Measurements from ENCODE around the gene AKNAD1.

Gene AKNAD1

GRCh38 chr1:108780937-108781574 lies 75.8 kb downstream of the AKNAD1 start:
- Histone ChIP-seq H3K36me3 (ENCODE audit: insufficient read depth, low read length) (peaks cover 79% of the 10 kb centered on the region), H4K20me1 (ENCODE audit: insufficient read depth, low read length, poor library complexity, severe bottlenecking) (no peaks in the 10 kb centered on the region), H2AFZ (ENCODE audit: low read length) (no peak overlapping the region), H3K4me3 (ENCODE audit: low read length, poor library complexity, severe bottlenecking) (no peak overlapping the region), H3F3A (ENCODE audit: low read depth) (no peaks in the 10 kb centered on the region), H3K79me2 (ENCODE audit: insufficient read depth, low read length) (no peaks in the 10 kb centered on the region), H3K9ac (ENCODE audit: low read depth, low read length, poor library complexity, severe bottlenecking) (no peak overlapping the region), H3K9me3 (ENCODE audit: insufficient read depth, low read depth, low read length) (peaks cover 15% of the 10 kb centered on the region; the same call in 1 of the 2 replicates), H3K4me1 (ENCODE audit: insufficient read depth, low read length, poor library complexity, severe bottlenecking) (no peaks in the 10 kb centered on the region), H3K27me3 (ENCODE audit: insufficient read depth, low read length, poor library complexity, severe bottlenecking) (no peaks in the 10 kb centered on the region), H3K4me2 (ENCODE audit: low read depth, low read length, poor library complexity, severe bottlenecking) (no peak overlapping the region), H3K9me2 (replicated peaks; ENCODE audit: low read depth, low read length) (no peaks in the 10 kb centered on the region)
- TF ChIP-seq, protein P1, sequence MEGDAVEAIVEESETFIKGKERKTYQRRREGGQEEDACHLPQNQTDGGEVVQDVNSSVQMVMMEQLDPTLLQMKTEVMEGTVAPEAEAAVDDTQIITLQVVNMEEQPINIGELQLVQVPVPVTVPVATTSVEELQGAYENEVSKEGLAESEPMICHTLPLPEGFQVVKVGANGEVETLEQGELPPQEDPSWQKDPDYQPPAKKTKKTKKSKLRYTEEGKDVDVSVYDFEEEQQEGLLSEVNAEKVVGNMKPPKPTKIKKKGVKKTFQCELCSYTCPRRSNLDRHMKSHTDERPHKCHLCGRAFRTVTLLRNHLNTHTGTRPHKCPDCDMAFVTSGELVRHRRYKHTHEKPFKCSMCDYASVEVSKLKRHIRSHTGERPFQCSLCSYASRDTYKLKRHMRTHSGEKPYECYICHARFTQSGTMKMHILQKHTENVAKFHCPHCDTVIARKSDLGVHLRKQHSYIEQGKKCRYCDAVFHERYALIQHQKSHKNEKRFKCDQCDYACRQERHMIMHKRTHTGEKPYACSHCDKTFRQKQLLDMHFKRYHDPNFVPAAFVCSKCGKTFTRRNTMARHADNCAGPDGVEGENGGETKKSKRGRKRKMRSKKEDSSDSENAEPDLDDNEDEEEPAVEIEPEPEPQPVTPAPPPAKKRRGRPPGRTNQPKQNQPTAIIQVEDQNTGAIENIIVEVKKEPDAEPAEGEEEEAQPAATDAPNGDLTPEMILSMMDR (conservative IDR thresholded peaks at IDR 0.05; ENCODE audit: low read length), result no peak
- no peak for TF ChIP-seq EZH2phosphoT487 (IDR thresholded peaks at IDR 0.05; ENCODE audit: borderline replicate concordance)

DNA sequence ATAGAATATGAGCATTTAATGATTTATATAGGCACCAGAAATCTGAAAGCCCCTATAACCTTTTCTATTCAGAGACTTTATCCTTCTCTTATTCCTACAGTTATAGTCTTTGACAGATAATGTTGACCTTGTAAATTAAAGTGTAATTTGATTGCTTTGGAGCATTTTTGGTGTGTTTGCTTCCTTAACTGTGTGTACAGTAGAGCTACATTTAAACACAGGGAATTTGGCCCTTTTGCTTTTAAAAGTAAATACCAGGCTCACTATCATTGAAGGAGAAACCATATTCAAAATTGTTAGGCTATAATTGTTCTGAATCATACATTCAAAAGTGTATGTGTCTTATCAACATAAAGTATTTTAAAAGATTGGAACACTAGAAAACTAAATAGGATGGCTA lies 77.4 kb downstream of the AKNAD1 start:
- H3F3A ChIP-seq (ENCODE audit: low read depth), result no peaks in the 10 kb centered on the region
- no peak overlapping the region for H3K4me2 ChIP-seq (ENCODE audit: low read depth, low read length, poor library complexity, severe bottlenecking)
- H3K4me1 ChIP-seq (ENCODE audit: insufficient read depth, low read length, poor library complexity, severe bottlenecking), result no peaks in the 10 kb centered on the region
- no peaks in the 10 kb centered on the region for H3K9me3 ChIP-seq (ENCODE audit: insufficient read depth, low read depth, low read length)
- H3K27me3 ChIP-seq (ENCODE audit: insufficient read depth, low read length, poor library complexity, severe bottlenecking), result no peaks in the 10 kb centered on the region
- H3K36me3 ChIP-seq (ENCODE audit: insufficient read depth, low read length), result peaks cover 77% of the 10 kb centered on the region
- no peaks in the 10 kb centered on the region for H4K20me1 ChIP-seq (ENCODE audit: insufficient read depth, low read length, poor library complexity, severe bottlenecking)
- H3K9me2 ChIP-seq (replicated peaks; ENCODE audit: low read depth, low read length), result no peaks in the 10 kb centered on the region
- H2AFZ ChIP-seq (ENCODE audit: low read length), result no peak overlapping the region
- no peak overlapping the region for H3K4me3 ChIP-seq (ENCODE audit: low read length, poor library complexity, severe bottlenecking)
- H3K79me2 ChIP-seq (ENCODE audit: insufficient read depth, low read length), result no peaks in the 10 kb centered on the region
- no peak for TF ChIP-seq EZH2phosphoT487 (IDR thresholded peaks at IDR 0.05; ENCODE audit: borderline replicate concordance)
- TF ChIP-seq, protein P1 (conservative IDR thresholded peaks at IDR 0.05; ENCODE audit: low read length), result no peak
- no peak overlapping the region for H3K9ac ChIP-seq (ENCODE audit: low read depth, low read length, poor library complexity, severe bottlenecking)

- no peak for TF ChIP-seq EZH2phosphoT487 (IDR thresholded peaks at IDR 0.05; ENCODE audit: borderline replicate concordance)
- TF ChIP-seq, protein P1 (conservative IDR thresholded peaks at IDR 0.05; ENCODE audit: low read length), result no peak
- Histone ChIP-seq H4K20me1 (ENCODE audit: insufficient read depth, low read length, poor library complexity, severe bottlenecking) (no peaks in the 10 kb centered on the region), H3K4me3 (ENCODE audit: low read length, poor library complexity, severe bottlenecking) (no peak overlapping the region), H3K27me3 (ENCODE audit: insufficient read depth, low read length, poor library complexity, severe bottlenecking) (no peaks in the 10 kb centered on the region), H3K9me2 (replicated peaks; ENCODE audit: low read depth, low read length) (no peaks in the 10 kb centered on the region), H3K9me3 (ENCODE audit: insufficient read depth, low read depth, low read length) (no peaks in the 10 kb centered on the region), H2AFZ (ENCODE audit: low read length) (no peak overlapping the region), H3K4me1 (ENCODE audit: insufficient read depth, low read length, poor library complexity, severe bottlenecking) (no peaks in the 10 kb centered on the region), H3K79me2 (ENCODE audit: insufficient read depth, low read length) (no peaks in the 10 kb centered on the region), H3K9ac (ENCODE audit: low read depth, low read length, poor library complexity, severe bottlenecking) (no peak overlapping the region), H3F3A (ENCODE audit: low read depth) (no peaks in the 10 kb centered on the region), H3K36me3 (ENCODE audit: insufficient read depth, low read length) (peaks cover 77% of the 10 kb centered on the region), H3K4me2 (ENCODE audit: low read depth, low read length, poor library complexity, severe bottlenecking) (no peak overlapping the region)
Measured at GRCh38 chr1:108777839-108778238, 79.1 kb downstream of the AKNAD1 start.
